Subcutaneous abdominal adipose tissue (tissue), 5 donors: ENCODE data around the gene ARHGEF3.
"Not testable (repeated sequence)": the region's sequence is repeated elsewhere in the genome, so short reads cannot be mapped to it uniquely, and the experiment has no call there.

Experiments used
- H3K27ac ChIP-seq: one replicate; pipeline ENCODE4 v1.7.0; 2013; ENCODE audit warnings: low read depth, mild to moderate bottlenecking, inconsistent platforms, low read length, moderate library complexity
- H3K27me3 ChIP-seq, 5 donors: one replicate each; pipeline ENCODE4 v1.7.0; 2013; ENCODE audit warnings: low read length in 5 of 5, inconsistent platforms in 1 of 5; ENCODE audit not compliant: control insufficient read depth in 5 of 5, insufficient read depth in 4 of 5
- H3K36me3 ChIP-seq, 5 donors: one replicate each; pipeline ENCODE4 v1.7.0; 2013; ENCODE audit warnings: low read length in 5 of 5; ENCODE audit not compliant: control insufficient read depth in 5 of 5, insufficient read depth in 5 of 5
- H3K4me1 ChIP-seq, 5 donors: one replicate each; pipeline ENCODE4 v1.7.0; 2013; ENCODE audit warnings: low read length in 5 of 5, mild to moderate bottlenecking in 3 of 5, moderate library complexity in 1 of 5; ENCODE audit not compliant: control insufficient read depth in 5 of 5, insufficient read depth in 5 of 5
- H3K4me3 ChIP-seq, 5 donors: one replicate each; pipeline ENCODE4 v1.7.0; 2013; ENCODE audit warnings: low read length in 5 of 5, low read depth in 1 of 5
- H3K9ac ChIP-seq, 5 donors: one replicate each; pipeline ENCODE4 v1.7.0; 2013; ENCODE audit warnings: low read length in 5 of 5, mild to moderate bottlenecking in 4 of 5, moderate library complexity in 3 of 5
- H3K9me3 ChIP-seq, 5 donors: one replicate each; pipeline ENCODE4 v1.7.0; 2013; ENCODE audit warnings: low read length in 5 of 5; ENCODE audit not compliant: control insufficient read depth in 5 of 5
- donor health status: healthy.
- donor health status: healthy.
- donor health status: healthy.
- donor health status: healthy.
- donor health status: healthy.

Gene ARHGEF3

GRCh38 chr3:56706629-56707028 is 95.1 kb downstream of the ARHGEF3 start:
- Histone ChIP-seq H3K27ac (no peak overlapping the region), H3K9me3 (peaks cover 0 to 2% (median 0%) of the 10 kb centered on the region in 5 donors), H3K4me3 (no peak overlapping the region), H3K9ac (no peak overlapping the region), H3K4me1 (peaks cover 0 to 3% (median 0%) of the 10 kb centered on the region in 5 donors), H3K27me3 (no peaks in the 10 kb centered on the region), H3K36me3 (no peaks in the 10 kb centered on the region)

GRCh38 chr3:56704706-56705105 is 97.0 kb downstream of the ARHGEF3 start:
- Histone ChIP-seq H3K9ac (no peak overlapping the region), H3K4me3 (no peak overlapping the region), H3K9me3 (peaks cover 0 to 2% (median 0%) of the 10 kb centered on the region in 5 donors), H3K27me3 (no peaks in the 10 kb centered on the region), H3K27ac (no peak overlapping the region), H3K36me3 (no peaks in the 10 kb centered on the region), H3K4me1 (peaks cover 0 to 3% (median 0%) of the 10 kb centered on the region in 5 donors)

- no peak overlapping the region for H3K27ac ChIP-seq
- peaks cover 0 to 2% (median 0%) of the 10 kb centered on the region in 5 donors for H3K9me3 ChIP-seq
- H3K4me3 ChIP-seq: no peak overlapping the region
- H3K9ac ChIP-seq: no peak overlapping the region
- no peaks in the 10 kb centered on the region for H3K27me3 ChIP-seq
- H3K36me3 ChIP-seq: no peaks in the 10 kb centered on the region
- H3K4me1 ChIP-seq: peaks cover 0 to 3% (median 0%) of the 10 kb centered on the region in 5 donors
Observed at GRCh38 chr3:56702490-56703315, 99.0 kb downstream of the ARHGEF3 start.

- Histone ChIP-seq H3K36me3 (no peaks in the 10 kb centered on the region), H3K4me3 (no peak overlapping the region), H3K9ac (no peak overlapping the region), H3K4me1 (peaks cover 0 to 3% (median 0%) of the 10 kb centered on the region in 5 donors), H3K27me3 (no peaks in the 10 kb centered on the region), H3K27ac (no peak overlapping the region), H3K9me3 (no peaks in the 10 kb centered on the region)
Observed at GRCh38 chr3:56700151-56700550, 101.6 kb downstream of the ARHGEF3 start.

GRCh38 chr3:56694867-56695683 is 106.7 kb downstream of the ARHGEF3 start:
- Histone ChIP-seq H3K9ac (no peak overlapping the region), H3K4me1 (peaks cover 0 to 9% (median 2%) of the 10 kb centered on the region in 5 donors), H3K27ac (no peak overlapping the region), H3K9me3 (no peaks in the 10 kb centered on the region), H3K36me3 (no peaks in the 10 kb centered on the region), H3K27me3 (no peaks in the 10 kb centered on the region), H3K4me3 (no peak overlapping the region)

- Histone ChIP-seq H3K27ac (no peak overlapping the region), H3K9ac (no peak overlapping the region), H3K9me3 (no peaks in the 10 kb centered on the region), H3K4me1 (peaks cover 0 to 9% (median 2%) of the 10 kb centered on the region in 5 donors), H3K27me3 (no peaks in the 10 kb centered on the region), H3K4me3 (no peak overlapping the region), H3K36me3 (no peaks in the 10 kb centered on the region)
Observed at GRCh38 chr3:56693750-56694149, 108.0 kb downstream of the ARHGEF3 start.

GRCh38 chr3:56692520-56693433 is 109.0 kb downstream of the ARHGEF3 start:
- not testable (repeated sequence) for H3K4me3 ChIP-seq, H3K27ac ChIP-seq

GRCh38 chr3:56692001-56692365 is 109.8 kb downstream of the ARHGEF3 start:
- H3K27me3 ChIP-seq, H3K9ac ChIP-seq, H3K4me1 ChIP-seq, H3K9me3 ChIP-seq, H3K36me3 ChIP-seq, H3K4me3 ChIP-seq, H3K27ac ChIP-seq: not testable (repeated sequence)

More at GRCh38 chr3:56692520-56693433, 109.0 kb downstream of the ARHGEF3 start:
- H3K4me1 ChIP-seq, H3K27me3 ChIP-seq, H3K9ac ChIP-seq, H3K36me3 ChIP-seq, H3K9me3 ChIP-seq: not testable (repeated sequence)

GRCh38 chr3:56691165-56692000 is 110.4 kb downstream of the ARHGEF3 start:
- Histone ChIP-seq H3K9ac (no peak overlapping the region), H3K36me3 (no peaks in the 10 kb centered on the region), H3K9me3 (no peaks in the 10 kb centered on the region), H3K27me3 (no peaks in the 10 kb centered on the region), H3K27ac (no peak overlapping the region), H3K4me3 (no peak overlapping the region), H3K4me1 (peaks cover 0 to 9% (median 2%) of the 10 kb centered on the region in 5 donors)
